ENCODE measurements around the gene CEP170. TPM values are rescaled to one million over a fixed set of nuclear protein-coding genes. Genes with fewer than 3 reads are reported as not detected.

The CEP170 gene
- total and polyA plus RNA-seq, 2 experiments from 2014 or later: 45.9 to 76.9 TPM

DNA sequence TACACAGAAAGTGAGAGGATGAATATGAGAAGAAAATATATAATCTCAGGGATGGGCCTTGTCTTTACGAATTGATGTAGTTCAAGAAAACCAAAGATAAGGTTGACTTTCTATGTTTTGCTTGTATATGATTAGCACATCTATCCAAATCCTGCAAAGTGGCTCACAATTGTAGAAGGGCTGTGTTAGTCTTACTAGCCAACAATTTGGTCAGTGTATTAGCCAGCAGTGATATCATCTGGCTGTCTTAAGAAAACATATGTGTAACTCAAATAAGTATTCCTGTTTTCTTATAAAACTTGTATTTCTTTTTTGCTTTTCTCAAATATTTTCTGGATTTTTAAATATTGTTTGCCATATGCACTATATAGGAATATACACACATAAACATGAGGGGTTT, 6.3 kb upstream of the CEP170 start:
- no peaks in the 10 kb centered on the region for H3K27me3 ChIP-seq
- H3K9me3 ChIP-seq (ENCODE audit: low read depth): no peaks in the 10 kb centered on the region
- no peaks in the 10 kb centered on the region for H3K36me3 ChIP-seq
- peak in 1 of 2 donors; percentile 52 for DNase-seq (ENCODE audit: low read depth in 1 of 2, low spot score in 1 of 2)
- TF ChIP-seq, protein P1, sequence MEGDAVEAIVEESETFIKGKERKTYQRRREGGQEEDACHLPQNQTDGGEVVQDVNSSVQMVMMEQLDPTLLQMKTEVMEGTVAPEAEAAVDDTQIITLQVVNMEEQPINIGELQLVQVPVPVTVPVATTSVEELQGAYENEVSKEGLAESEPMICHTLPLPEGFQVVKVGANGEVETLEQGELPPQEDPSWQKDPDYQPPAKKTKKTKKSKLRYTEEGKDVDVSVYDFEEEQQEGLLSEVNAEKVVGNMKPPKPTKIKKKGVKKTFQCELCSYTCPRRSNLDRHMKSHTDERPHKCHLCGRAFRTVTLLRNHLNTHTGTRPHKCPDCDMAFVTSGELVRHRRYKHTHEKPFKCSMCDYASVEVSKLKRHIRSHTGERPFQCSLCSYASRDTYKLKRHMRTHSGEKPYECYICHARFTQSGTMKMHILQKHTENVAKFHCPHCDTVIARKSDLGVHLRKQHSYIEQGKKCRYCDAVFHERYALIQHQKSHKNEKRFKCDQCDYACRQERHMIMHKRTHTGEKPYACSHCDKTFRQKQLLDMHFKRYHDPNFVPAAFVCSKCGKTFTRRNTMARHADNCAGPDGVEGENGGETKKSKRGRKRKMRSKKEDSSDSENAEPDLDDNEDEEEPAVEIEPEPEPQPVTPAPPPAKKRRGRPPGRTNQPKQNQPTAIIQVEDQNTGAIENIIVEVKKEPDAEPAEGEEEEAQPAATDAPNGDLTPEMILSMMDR (IDR thresholded peaks at IDR 0.05; ENCODE audit: low read depth, low read length): no peak
- no peak overlapping the region for H3K27ac ChIP-seq
- peaks cover 8% of the 10 kb centered on the region for H3K4me1 ChIP-seq (ENCODE audit: low read depth)
- no peak overlapping the region for H3K4me3 ChIP-seq

DNA sequence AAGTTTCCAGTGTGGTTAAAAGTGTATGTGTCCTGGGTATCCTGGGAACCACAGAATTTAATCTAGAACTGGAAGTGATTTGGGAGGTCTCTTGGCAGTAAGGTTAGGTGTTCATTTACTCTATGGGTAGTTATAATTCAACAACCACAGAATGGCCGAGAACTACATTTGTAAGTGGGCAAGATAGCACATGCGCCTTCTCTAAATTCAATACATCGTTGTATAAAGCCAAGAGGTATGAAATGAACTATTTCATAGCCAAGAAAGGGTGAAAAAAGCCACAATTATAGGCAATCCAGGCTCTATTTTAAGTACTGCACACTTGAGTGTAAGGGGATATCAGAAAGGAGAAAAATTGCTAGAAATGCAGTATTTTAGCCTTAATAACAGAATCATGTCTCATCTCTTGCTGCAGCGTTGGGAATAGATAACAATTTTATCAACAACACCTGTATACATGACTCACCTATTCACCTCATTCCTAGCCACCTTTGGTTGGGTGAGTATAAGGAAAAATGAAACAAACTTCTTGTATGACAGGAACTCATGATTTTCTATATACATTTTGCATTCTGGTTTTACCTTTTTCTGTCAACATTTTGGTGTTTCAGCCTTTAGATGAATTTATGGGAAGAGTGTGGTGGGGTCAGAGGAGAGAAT, 5.3 kb upstream of the CEP170 start:
- Histone ChIP-seq H3K4me3 (no peak overlapping the region), H3K4me1 (ENCODE audit: low read depth) (peaks cover 8% of the 10 kb centered on the region), H3K9me3 (ENCODE audit: low read depth) (no peaks in the 10 kb centered on the region), H3K27me3 (no peaks in the 10 kb centered on the region), H3K27ac (no peak overlapping the region), H3K36me3 (no peaks in the 10 kb centered on the region)
- TF ChIP-seq, protein P1 (IDR thresholded peaks at IDR 0.05; ENCODE audit: low read depth, low read length): no peak
- no peak for DNase-seq (ENCODE audit: low read depth in 1 of 2, low spot score in 1 of 2)

DNA sequence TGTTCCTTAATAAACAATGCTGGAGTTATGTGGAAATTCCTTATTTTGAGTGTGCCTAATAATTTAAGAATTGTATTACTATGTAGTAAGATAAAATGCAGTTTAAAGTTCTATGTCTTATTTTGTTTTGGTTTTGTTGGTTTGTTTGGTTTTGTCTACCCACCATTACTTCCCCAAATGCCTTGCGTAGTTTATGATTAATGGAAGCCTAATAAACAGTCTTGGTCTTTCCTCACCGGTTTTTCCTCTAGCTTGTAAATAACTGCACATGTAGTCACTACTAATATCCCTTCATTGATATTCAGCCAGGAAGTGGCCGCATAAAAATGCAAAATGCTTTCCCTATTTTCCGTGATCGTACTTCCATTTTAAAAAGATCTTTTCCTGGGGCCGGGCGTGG, 3.6 kb upstream of the CEP170 start:
- peaks cover 8% of the 10 kb centered on the region for H3K4me1 ChIP-seq (ENCODE audit: low read depth)
- no peaks in the 10 kb centered on the region for H3K9me3 ChIP-seq (ENCODE audit: low read depth)
- H3K27ac ChIP-seq: no peak overlapping the region
- H3K36me3 ChIP-seq: no peaks in the 10 kb centered on the region
- no peaks in the 10 kb centered on the region for H3K27me3 ChIP-seq
- TF ChIP-seq, protein P1 (IDR thresholded peaks at IDR 0.05; ENCODE audit: low read depth, low read length): no peak
- no peak overlapping the region for H3K4me3 ChIP-seq
- DNase-seq (ENCODE audit: low read depth in 1 of 2, low spot score in 1 of 2): no peak

DNA sequence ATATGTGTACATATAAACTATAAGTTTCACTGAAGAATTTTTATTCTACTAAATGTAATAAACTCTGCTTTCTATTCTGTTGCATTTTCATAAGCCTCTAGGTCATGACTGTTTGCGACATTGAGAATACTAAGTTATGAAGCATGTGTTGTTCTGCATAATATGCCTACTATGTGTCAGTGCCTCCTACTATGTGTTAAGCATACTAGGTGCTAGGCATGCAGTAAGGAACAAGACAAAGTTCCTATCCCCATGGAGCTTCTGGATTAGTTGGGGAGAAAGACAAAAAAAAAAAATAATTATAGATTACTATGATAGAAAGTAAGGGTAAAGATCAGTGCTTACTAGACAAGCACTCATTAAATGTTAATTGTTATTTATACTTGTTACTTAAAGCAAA, 2.1 kb upstream of the CEP170 start:
- DNase-seq (ENCODE audit: low read depth in 1 of 2, low spot score in 1 of 2): no peak
- Histone ChIP-seq H3K36me3 (no peaks in the 10 kb centered on the region), H3K9me3 (ENCODE audit: low read depth) (no peaks in the 10 kb centered on the region), H3K27ac (peak overlapping the region; percentile 80), H3K27me3 (no peaks in the 10 kb centered on the region), H3K4me3 (peak overlapping the region; percentile 51), H3K4me1 (ENCODE audit: low read depth) (peaks cover 23% of the 10 kb centered on the region)
- TF ChIP-seq, protein P1 (IDR thresholded peaks at IDR 0.05; ENCODE audit: low read depth, low read length): no peak

DNA sequence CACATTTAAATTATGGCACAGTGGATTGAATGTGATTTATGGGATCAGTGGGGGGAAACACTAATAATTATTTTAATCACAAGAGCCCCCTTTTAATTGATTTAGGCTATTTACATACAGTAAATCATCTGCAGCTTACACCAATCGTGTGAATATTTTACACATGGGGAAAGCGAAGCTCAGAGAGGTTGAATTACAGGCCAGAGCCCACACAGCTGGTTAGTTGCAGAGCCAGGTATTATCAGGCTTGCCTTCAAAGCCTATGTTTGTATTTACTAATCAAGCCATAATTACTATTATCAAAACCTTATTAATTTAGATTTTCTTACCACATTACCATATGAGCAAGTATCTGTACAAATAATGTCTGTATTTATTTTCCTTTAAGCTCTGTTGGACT, 1.5 kb upstream of the CEP170 start:
- Histone ChIP-seq H3K4me3 (peak overlapping the region; percentile 51), H3K4me1 (ENCODE audit: low read depth) (peaks cover 29% of the 10 kb centered on the region), H3K9me3 (ENCODE audit: low read depth) (no peaks in the 10 kb centered on the region), H3K27ac (peak overlapping the region; percentile 80), H3K36me3 (no peaks in the 10 kb centered on the region), H3K27me3 (no peaks in the 10 kb centered on the region)
- TF ChIP-seq, protein P1 (IDR thresholded peaks at IDR 0.05; ENCODE audit: low read depth, low read length): no peak
- DNase-seq (ENCODE audit: low read depth in 1 of 2, low spot score in 1 of 2): no peak

Data from cardiac muscle cell (in vitro differentiated cells and primary cell).